GM18505 (cell line): Measurements from ENCODE around the gene SYNRG.
"Not testable (repeated sequence)": the region's sequence is repeated elsewhere in the genome, so short reads cannot be mapped to it uniquely, and the experiment has no call there.

Experiments used
- ATAC-seq: cut with Tn5 transposase; IDR thresholded peaks from one replicate; pipeline ENCODE4 v1.9.1; 2021; ENCODE audit not compliant: unreplicated experiment
- POLR2A ChIP-seq: IDR thresholded peaks from 4 replicates; pipeline ENCODE4 v1.6.1; 2011; ENCODE audit warnings: borderline replicate concordance; ENCODE audit not compliant: insufficient read depth, insufficient read length; ENCODE audit errors: extremely low read depth

The SYNRG gene

GRCh38 chr17:37614823-37615222 lies 5.6 kb upstream of the SYNRG start:
- ATAC-seq, result no peak
- TF ChIP-seq POLR2A, result no peak

- ATAC-seq, result no peak
These were observed 5.2 kb upstream of the SYNRG start for GRCh38 chr17:37614391-37614790.

GRCh38 chr17:37610971-37611370 lies 1.8 kb upstream of the SYNRG start:
- no peak for ATAC-seq
- TF ChIP-seq POLR2A, result no peak

More at GRCh38 chr17:37614391-37614790, 5.2 kb upstream of the SYNRG start:
- no peak for TF ChIP-seq POLR2A

GRCh38 chr17:37610041-37610420 lies 813 bp upstream of the SYNRG start:
- ATAC-seq, result not testable (repeated sequence)

- no peak for TF ChIP-seq POLR2A
- ATAC-seq, result peak; percentile 21
These were observed 658 bp downstream of the SYNRG start for GRCh38 chr17:37608351-37609169.

- no peak for TF ChIP-seq POLR2A
- no peak for ATAC-seq
These were observed 1.4 kb downstream of the SYNRG start for GRCh38 chr17:37607637-37608331.

- no peak for TF ChIP-seq POLR2A
- no peak for ATAC-seq
These were observed 3.3 kb downstream of the SYNRG start for GRCh38 chr17:37605813-37606505.

- no peak for TF ChIP-seq POLR2A
- no peak for ATAC-seq
These were observed 4.1 kb downstream of the SYNRG start for GRCh38 chr17:37605081-37605480.

GRCh38 chr17:37604556-37604955 lies 4.7 kb downstream of the SYNRG start:
- TF ChIP-seq POLR2A, result no peak
- no peak for ATAC-seq

GRCh38 chr17:37598145-37598544 lies 11.1 kb downstream of the SYNRG start:
- no peak for ATAC-seq
- no peak for TF ChIP-seq POLR2A

GRCh38 chr17:37592291-37592690 lies 16.9 kb downstream of the SYNRG start:
- ATAC-seq, result no peak
- no peak for TF ChIP-seq POLR2A

- TF ChIP-seq POLR2A, result no peak
- no peak for ATAC-seq
These were observed 24.2 kb downstream of the SYNRG start for GRCh38 chr17:37585066-37585465.

GRCh38 chr17:37576281-37576680 lies 32.9 kb downstream of the SYNRG start:
- TF ChIP-seq POLR2A, result no peak
- ATAC-seq, result no peak

GRCh38 chr17:37574427-37574826 lies 34.8 kb downstream of the SYNRG start:
- no peak for ATAC-seq
- TF ChIP-seq POLR2A, result no peak
